GM12878 (cell line): ENCODE results near the gene SPTBN2. TPM values are rescaled to one million over a fixed set of nuclear protein-coding genes. Genes with fewer than 3 reads are reported as not detected.

ENCODE experiments used
- ATAC-seq: fragments of 200-7000 bp; cut with Tn5 transposase; 3 replicates; pipeline ENCODE4 v1.9.1; 2020; ENCODE audit warnings: mild to moderate bottlenecking, moderate library complexity
- BruUV-seq: library from RNA; stranded (reverse); fragments of 400-500 nt; replicated peaks from 2 replicates; lab custom pipeline; 2021; lab: Mats Ljungman, UMichigan
- CTCF ChIA-PET: fragments of 300-600 bp; sonication (Branson Sonifier 250); formaldehyde crosslinking; extraction: SDS; loops from one replicate; lab custom pipeline; 2021; ENCODE audit warnings: inconsistent platforms; lab: Yijun Ruan, JAX
- POLR2A ChIA-PET: fragments of 350-600 bp; formaldehyde crosslinking; extraction: SDS; loops from one replicate; lab custom pipeline; 2021; ENCODE audit warnings: inconsistent platforms; lab: Charles Lee
- RAD21 ChIA-PET: fragments of 300-600 bp; sonication (Branson Sonifier 250); formaldehyde crosslinking; loops from one replicate; lab custom pipeline; 2023; ENCODE audit warnings: antibody characterized with exemption; ENCODE audit not compliant: unreplicated experiment; lab: Charles Lee
- SMC1A ChIA-PET: fragments of 300-600 bp; sonication (Branson Sonifier 250); formaldehyde crosslinking; loops from one replicate; lab custom pipeline; 2023; ENCODE audit not compliant: unreplicated experiment, uncharacterized antibody; lab: Charles Lee
- DNase-seq: peaks from one replicate; pipeline ENCODE4 v3.0.0-alpha.2; 2011; ENCODE audit warnings: low read depth, low spot score
- FAIRE-seq: peaks from 3 replicates; lab custom pipeline; 2011; peaks lifted over from hg19 to GRCh38; lab: Jason Lieb, UNC
- H2AFZ ChIP-seq: 2 replicates; pipeline ENCODE4 v1.6.0; 2011; ENCODE audit warnings: low read depth, low read length, control low read depth; ENCODE audit not compliant: control insufficient read depth
- H3K27ac ChIP-seq: 2 replicates; pipeline ENCODE4 v1.5.1; 2011; ENCODE audit warnings: control low read depth; ENCODE audit not compliant: control insufficient read depth, insufficient read depth
- H3K27me3 ChIP-seq, 2 experiments: replicated peaks in 1 of 2; 2 replicates each; pipeline versions ENCODE4 v1.6.0 to v1.6.1; 2011; ENCODE audit warnings: low read length in 1 of 2; ENCODE audit not compliant: control insufficient read depth in 2 of 2, insufficient read depth in 2 of 2
- H3K36me3 ChIP-seq, 2 experiments: 2 replicates each; pipeline ENCODE4 v1.5.1; 2011; ENCODE audit warnings: low read length in 1 of 2; ENCODE audit not compliant: control insufficient read depth in 2 of 2, insufficient read depth in 2 of 2
- H3K4me1 ChIP-seq: 2 replicates; pipeline ENCODE4 v1.6.1; 2011; ENCODE audit warnings: mild to moderate bottlenecking, low read length, moderate library complexity, mixed read lengths; ENCODE audit not compliant: control insufficient read depth, insufficient read depth
- H3K4me2 ChIP-seq: 2 replicates; pipeline ENCODE4 v1.6.0; 2011; ENCODE audit warnings: control low read depth; ENCODE audit not compliant: control insufficient read depth, insufficient read depth
- H3K4me3 ChIP-seq: fragments of 200-600 bp; sonication (generic); 2 replicates; pipeline ENCODE4 v1.5.1; 2016
- H3K79me2 ChIP-seq: 2 replicates; pipeline ENCODE4 v1.6.0; 2011; ENCODE audit warnings: low read length; ENCODE audit not compliant: control insufficient read depth, insufficient read depth
- H3K9ac ChIP-seq: 2 replicates; pipeline ENCODE4 v1.8.0; 2011; ENCODE audit warnings: low read length, control low read depth, mixed read lengths; ENCODE audit not compliant: control insufficient read depth, insufficient read depth
- H3K9me3 ChIP-seq: replicated peaks from 3 replicates; pipeline ENCODE4 v1.5.1; 2011; ENCODE audit warnings: mild to moderate bottlenecking, low read length; ENCODE audit not compliant: control insufficient read depth, insufficient read depth
- H4K20me1 ChIP-seq: 2 replicates; pipeline ENCODE4 v1.6.0; 2011; ENCODE audit not compliant: control insufficient read depth, insufficient read depth
- CEBPB ChIP-seq, 2 experiments: fragments of 150-350 bp in 1 of 2; IDR thresholded peaks; 2 replicates each; pipeline ENCODE4 v1.6.1; 2012 to 2014; ENCODE audit warnings: low read depth in 2 of 2, low read length in 2 of 2, borderline replicate concordance in 1 of 2, inconsistent platforms in 1 of 2
- FOXK2 ChIP-seq: fragments of 450-650 bp; IDR thresholded peaks from 2 replicates; pipeline ENCODE4 v1.6.1; 2017; ENCODE audit warnings: mild to moderate bottlenecking, moderate library complexity
- IKZF2 ChIP-seq, 2 experiments: fragments of 450-650 bp; IDR thresholded peaks; 2 replicates each; pipeline ENCODE4 v1.6.1; 2017; ENCODE audit warnings: mild to moderate bottlenecking in 2 of 2, moderate library complexity in 2 of 2
- MEF2B ChIP-seq: fragments of 450-650 bp; IDR thresholded peaks from 2 replicates; pipeline ENCODE4 v1.6.1; 2018; ENCODE audit warnings: mild to moderate bottlenecking, moderate library complexity; ENCODE audit not compliant: partially characterized antibody, poor library complexity, severe bottlenecking
- NFYA ChIP-seq: IDR thresholded peaks from 2 replicates; pipeline ENCODE4 v1.6.1; 2011; ENCODE audit warnings: low read depth, mild to moderate bottlenecking, low read length, improper control_type of control experiment, borderline replicate concordance
- PAX5 ChIP-seq: IDR thresholded peaks from 2 replicates; pipeline ENCODE4 v1.6.1; 2011; ENCODE audit warnings: low read depth, low read length, borderline replicate concordance
- RFX5 ChIP-seq: IDR thresholded peaks from 2 replicates; pipeline ENCODE4 v1.6.1; 2011; ENCODE audit warnings: low read depth, low read length, improper control_type of control experiment
- SMC3 ChIP-seq: IDR thresholded peaks from 2 replicates; pipeline ENCODE4 v1.6.1; 2011; ENCODE audit warnings: low read length, improper control_type of control experiment, borderline replicate concordance
- SPI1 ChIP-seq: IDR thresholded peaks from 2 replicates; pipeline ENCODE4 v1.6.1; 2011; ENCODE audit warnings: low read depth, mild to moderate bottlenecking, low read length, moderate library complexity, borderline replicate concordance; ENCODE audit not compliant: insufficient read depth
- SUZ12 ChIP-seq: fragments of 200-600 bp; sonication (generic); IDR thresholded peaks from one replicate; pipeline ENCODE4 v1.6.1; 2018; ENCODE audit warnings: antibody characterized with exemption, mild to moderate bottlenecking; ENCODE audit not compliant: unreplicated experiment
- TARDBP ChIP-seq: IDR thresholded peaks from 2 replicates; pipeline ENCODE4 v1.6.1; 2016; ENCODE audit warnings: borderline replicate concordance
- TCF12 ChIP-seq: IDR thresholded peaks from 2 replicates; pipeline ENCODE4 v1.6.1; 2011; ENCODE audit warnings: low read depth, mild to moderate bottlenecking, low read length
- ZNF24 ChIP-seq: fragments of 450-650 bp; IDR thresholded peaks from 2 replicates; pipeline ENCODE4 v1.6.1; 2017; ENCODE audit warnings: antibody characterized with exemption, mild to moderate bottlenecking
- WGBS: methylation state at CpG from one replicate; pipeline ENCODE4 v1.1.6; 2016; ENCODE audit warnings: low lambda C conversion rate; ENCODE audit not compliant: insufficient replicate concordance, insufficient coverage; ENCODE audit errors: missing lambda C conversion rate; 5-methylcytosine and 5-hydroxymethylcytosine counted together
- in situ Hi-C: fragments of 300-500 bp; cut with MboI; formaldehyde crosslinking; loops from 9 replicates; pipeline ENCODE4 v1.14.3; 2018; ENCODE audit warnings: mixed read lengths
- intact Hi-C: fragments of 100-400 bp; cut with micrococcal nuclease; formaldehyde crosslinking; loops from one replicate; pipeline ENCODE4 v1.14.2; 2022; ENCODE audit not compliant: unreplicated experiment
- polyA plus RNA-seq, 11 experiments: library from polyadenylated mRNA; depleted of rRNA in 4 of 11; unstranded in 6 of 11; stranded (reverse) in 5 of 11; fragments of >200 nt; fragmentation: Nextera tagmentation in 4 of 11; fragmentation: Illumina TruSeq in 1 of 11; extraction: Ambion mirVana in 4 of 11; extraction: Trizol in 1 of 11; gene quantifications; 1 replicate in 1 of 11; 2 replicates in 10 of 11; pipeline versions ENCODE4 v1.2.1 to v1.2.3, GENCODE V29; 2011 to 2016; ENCODE audit warnings: inconsistent platforms in 2 of 11, missing spikeins in 2 of 11, low read depth in 1 of 11
- total RNA-seq, 4 experiments: library from RNA; depleted of rRNA in 3 of 4; stranded (reverse); fragments of >200 nt in 3 of 4; fragmentation: Illumina TruSeq in 1 of 4; extraction: Trizol in 1 of 4; gene quantifications; 2 replicates each; pipeline versions ENCODE4 v1.2.1 to v1.2.3, GENCODE V29; 2013 to 2021
- TF ChIP-seq, protein P1 (sequence below): fragments of 450-650 bp; IDR thresholded peaks from 2 replicates; pipeline ENCODE4 v1.6.1; 2016; ENCODE audit warnings: mild to moderate bottlenecking

Gene SPTBN2
- total and polyA plus RNA-seq, 10 of the 15 experiments (the other 5 are each of a cell fraction or from before 2014, with no cell fraction given) = 0.38 to 1.0 (median 0.69) TPM; not detected in 5

DNA sequence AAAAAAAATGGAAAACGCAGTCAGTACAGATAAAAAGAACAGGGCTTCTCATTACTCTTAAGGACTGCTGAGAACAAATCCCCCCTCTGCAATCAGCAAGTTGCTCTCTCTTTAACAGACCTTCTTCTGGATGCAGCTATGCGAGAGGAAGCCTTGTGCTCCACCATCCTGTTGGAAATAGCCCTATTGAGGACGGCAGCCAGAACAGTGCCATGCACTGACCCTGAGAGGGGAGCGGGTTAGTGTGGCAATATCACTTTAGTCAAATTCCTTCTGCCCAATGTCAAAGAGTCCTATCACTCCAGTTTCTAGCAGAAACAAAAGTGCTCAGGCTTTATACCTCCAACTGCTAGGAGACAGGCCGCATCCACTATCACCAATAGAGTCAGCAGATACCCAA is 58.2 kb downstream of the SPTBN2 start:
- no peaks in the 10 kb centered on the region for H3K9me3 ChIP-seq
- SMC1A ChIA-PET = no interaction called here
- no peak overlapping the region for H3K4me3 ChIP-seq
- no peaks in the 10 kb centered on the region for H3K4me1 ChIP-seq
- RAD21 ChIA-PET = no interaction called here
- intact Hi-C loops (loop anchor here (10.0 kb wide), 1 partner anchor 236 kb away; the partner anchor contains the start of gene MRPL11), in situ Hi-C loops (no loop called here)
- FAIRE-seq = no peak
- BruUV-seq = no TSS peak
- H3K4me2 ChIP-seq = no peak overlapping the region
- POLR2A ChIA-PET = no interaction called here
- peaks cover 13% of the 10 kb centered on the region for H3K79me2 ChIP-seq
- H3K27me3 ChIP-seq = no peaks in the 10 kb centered on the region
- no peak for DNase-seq
- CTCF ChIA-PET = interaction anchor here (1.2 kb wide), 1 partner anchor 93 kb away, joined by 5 read pairs; no protein-coding TSS in a partner anchor
- H3K27ac ChIP-seq = no peak overlapping the region
- TF ChIP-seq CEBPB (IDR thresholded peaks at IDR 0.05; ENCODE audit: borderline replicate concordance in 1 of 2, low read depth in 2 of 2, low read length in 2 of 2) = no peak
- TF ChIP-seq ZNF24 = no peak
- TF ChIP-seq, protein P1, sequence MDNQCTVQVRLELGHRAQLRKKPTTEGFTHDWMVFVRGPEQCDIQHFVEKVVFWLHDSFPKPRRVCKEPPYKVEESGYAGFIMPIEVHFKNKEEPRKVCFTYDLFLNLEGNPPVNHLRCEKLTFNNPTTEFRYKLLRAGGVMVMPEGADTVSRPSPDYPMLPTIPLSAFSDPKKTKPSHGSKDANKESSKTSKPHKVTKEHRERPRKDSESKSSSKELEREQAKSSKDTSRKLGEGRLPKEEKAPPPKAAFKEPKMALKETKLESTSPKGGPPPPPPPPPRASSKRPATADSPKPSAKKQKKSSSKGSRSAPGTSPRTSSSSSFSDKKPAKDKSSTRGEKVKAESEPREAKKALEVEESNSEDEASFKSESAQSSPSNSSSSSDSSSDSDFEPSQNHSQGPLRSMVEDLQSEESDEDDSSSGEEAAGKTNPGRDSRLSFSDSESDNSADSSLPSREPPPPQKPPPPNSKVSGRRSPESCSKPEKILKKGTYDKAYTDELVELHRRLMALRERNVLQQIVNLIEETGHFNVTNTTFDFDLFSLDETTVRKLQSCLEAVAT = no peak
- TF ChIP-seq TCF12 = no peak
- H3K36me3 ChIP-seq = peaks cover 2 to 23% of the 10 kb centered on the region in 2 experiments; a peak in 3 of 4 replicates
- H2AFZ ChIP-seq = no peak overlapping the region
- no peak overlapping the region for H3K9ac ChIP-seq
- WGBS = 82% methylated on average over 5 of the region's 5 CpGs
- ATAC-seq = no peak
- no peaks in the 10 kb centered on the region for H4K20me1 ChIP-seq

DNA sequence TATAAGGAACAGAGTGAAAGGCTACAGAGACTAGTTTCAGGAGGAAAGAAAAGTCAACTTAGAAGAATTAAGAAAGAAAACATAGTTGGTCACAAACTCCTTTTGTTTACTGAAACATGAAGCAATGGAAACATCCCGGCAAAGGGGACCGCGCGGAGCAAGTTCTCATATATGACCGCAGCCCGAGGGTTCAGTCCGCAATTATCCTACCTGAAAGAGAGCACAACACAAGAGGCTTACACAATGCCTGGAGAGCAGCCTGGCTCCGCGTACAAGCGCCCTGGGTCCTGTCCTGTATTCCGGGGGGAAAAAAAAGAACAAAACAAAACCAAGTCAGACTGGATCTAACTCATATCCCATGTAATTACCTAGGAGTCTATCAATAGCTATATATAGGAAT is 63.6 kb downstream of the SPTBN2 start:
- FAIRE-seq (no peak), DNase-seq (no peak), ATAC-seq (no peak)
- intact Hi-C loops = no loop called here
- Histone ChIP-seq H3K27me3 (no peaks in the 10 kb centered on the region), H3K4me2 (no peak overlapping the region), H3K4me3 (no peak overlapping the region), H3K9me3 (no peaks in the 10 kb centered on the region), H3K79me2 (peaks cover 1% of the 10 kb centered on the region), H3K27ac (no peak overlapping the region), H2AFZ (no peak overlapping the region), H3K4me1 (no peaks in the 10 kb centered on the region), H3K9ac (no peak overlapping the region), H4K20me1 (no peaks in the 10 kb centered on the region), H3K36me3 (peaks cover 4 to 35% of the 10 kb centered on the region in 2 experiments)
- BruUV-seq = no TSS peak
- ChIA-PET RAD21 (no interaction called here), SMC1A (interaction anchor here (1.5 to 3.4 kb wide), 2 partner anchors 10 to 12 kb away, joined by 3 to 12 read pairs; partner anchors contain the start of gene RBM4B), POLR2A (no interaction called here), CTCF (interaction anchor here (1.1 to 2.0 kb wide), 2 partner anchors 27 to 87 kb away, joined by 3 to 6 read pairs; no protein-coding TSS in a partner anchor)
- 95% methylated on average over 11 of the region's 11 CpGs for WGBS
- in situ Hi-C loops = no loop called here
- TF ChIP-seq SMC3 = no peak
- no peak for TF ChIP-seq SUZ12
- no peak for TF ChIP-seq NFYA
- no peak for TF ChIP-seq FOXK2
- TF ChIP-seq TARDBP = no peak
- TF ChIP-seq RFX5 = no peak
- no peak for TF ChIP-seq SPI1
- no peak for TF ChIP-seq PAX5
- TF ChIP-seq IKZF2 (IDR thresholded peaks at IDR 0.05) = no peak
- no peak for TF ChIP-seq MEF2B
